ENCODE measurements around the gene C2orf72.
"Not testable (repeated sequence)": the region's sequence is repeated elsewhere in the genome, so short reads cannot be mapped to it uniquely, and the experiment has no call there.

Gene C2orf72

GRCh38 chr2:231015926-231016325 lies 21.4 kb upstream of the C2orf72 start:
- DNase-seq = no peak

- DNase-seq = no peak
Measured at GRCh38 chr2:231016566-231017230, 20.6 kb upstream of the C2orf72 start.

GRCh38 chr2:231017231-231017598 lies 20.1 kb upstream of the C2orf72 start:
- DNase-seq = no peak

GRCh38 chr2:231018184-231018583 lies 19.1 kb upstream of the C2orf72 start:
- no peak for DNase-seq

- DNase-seq = not testable (repeated sequence)
Measured at GRCh38 chr2:231025059-231025458, 12.3 kb upstream of the C2orf72 start.

- DNase-seq = no peak
Measured at GRCh38 chr2:231028889-231029288, 8.4 kb upstream of the C2orf72 start.

GRCh38 chr2:231029563-231029962 lies 7.8 kb upstream of the C2orf72 start:
- DNase-seq = no peak

- no peak for DNase-seq
Measured at GRCh38 chr2:231030725-231031124, 6.6 kb upstream of the C2orf72 start.

- DNase-seq = no peak
Measured at GRCh38 chr2:231032575-231033140, 4.7 kb upstream of the C2orf72 start.

- no peak for DNase-seq
Measured at GRCh38 chr2:231033147-231034132, 3.9 kb upstream of the C2orf72 start.

- DNase-seq = no peak
Measured at GRCh38 chr2:231034291-231034882, 2.9 kb upstream of the C2orf72 start.

GRCh38 chr2:231036131-231036530 lies 1.2 kb upstream of the C2orf72 start:
- no peak for DNase-seq

GRCh38 chr2:231036578-231037106 lies 681 bp upstream of the C2orf72 start:
- DNase-seq = no peak

- no peak for DNase-seq
Measured at GRCh38 chr2:231037731-231038482, 584 bp downstream of the C2orf72 start.

- no peak for DNase-seq
Measured at GRCh38 chr2:231038483-231039293, 1.4 kb downstream of the C2orf72 start.

GRCh38 chr2:231039294-231039664 lies 2.0 kb downstream of the C2orf72 start:
- no peak for DNase-seq

GRCh38 chr2:231039821-231040364 lies 2.6 kb downstream of the C2orf72 start:
- DNase-seq = no peak

GRCh38 chr2:231041061-231041689 lies 3.9 kb downstream of the C2orf72 start:
- no peak for DNase-seq

- DNase-seq = no peak
Measured at GRCh38 chr2:231043796-231044195, 6.5 kb downstream of the C2orf72 start.

- no peak for DNase-seq
Measured at GRCh38 chr2:231046916-231047273, 9.6 kb downstream of the C2orf72 start.

Data from right forelimb (tissue), 1 donor.